Progenitor cell of endocrine pancreas (in vitro differentiated cells): ENCODE results near the gene NEK8. TPM values are rescaled to one million over a fixed set of nuclear protein-coding genes. Genes with fewer than 3 reads are reported as not detected.

Experiments used
- DNase-seq: peaks from one replicate; pipeline ENCODE4 v3.0.0; 2021; ENCODE audit warnings: low spot score; ENCODE audit not compliant: unreplicated experiment
- H3K27ac Mint-ChIP-seq: 2 replicates; pipeline ENCODE4 v1.8.0; 2021; ENCODE audit warnings: mild to moderate bottlenecking, moderate library complexity, mixed read lengths
- H3K27me3 Mint-ChIP-seq: 2 replicates; pipeline ENCODE4 v1.8.0; 2021; ENCODE audit warnings: mixed read lengths
- H3K36me3 Mint-ChIP-seq: 2 replicates; pipeline ENCODE4 v1.8.0; 2022; ENCODE audit warnings: mixed read lengths; ENCODE audit not compliant: insufficient read depth
- H3K4me1 Mint-ChIP-seq: 2 replicates; pipeline ENCODE4 v1.8.0; 2021; ENCODE audit warnings: low read depth, mixed read lengths
- H3K4me3 Mint-ChIP-seq: 2 replicates; pipeline ENCODE4 v1.8.0; 2021; ENCODE audit warnings: low read depth, mild to moderate bottlenecking, moderate library complexity, mixed read lengths
- H3K9me3 Mint-ChIP-seq: 2 replicates; pipeline ENCODE4 v1.8.0; 2021; ENCODE audit warnings: low read depth, mixed read lengths
- CTCF ChIP-seq: fragments of 200-600 bp; sonication (generic); IDR thresholded peaks from one replicate; pipeline ENCODE4 v1.5.0; 2021; ENCODE audit warnings: antibody characterized with exemption, mild to moderate bottlenecking; ENCODE audit not compliant: unreplicated experiment
- total RNA-seq: library from RNA; stranded (reverse); gene quantifications from 2 replicates; pipeline ENCODE4 v1.2.1, GENCODE V29; 2021

Gene NEK8
- total RNA-seq, 1 donor from 2014 or later, result 15.4 TPM

DNA sequence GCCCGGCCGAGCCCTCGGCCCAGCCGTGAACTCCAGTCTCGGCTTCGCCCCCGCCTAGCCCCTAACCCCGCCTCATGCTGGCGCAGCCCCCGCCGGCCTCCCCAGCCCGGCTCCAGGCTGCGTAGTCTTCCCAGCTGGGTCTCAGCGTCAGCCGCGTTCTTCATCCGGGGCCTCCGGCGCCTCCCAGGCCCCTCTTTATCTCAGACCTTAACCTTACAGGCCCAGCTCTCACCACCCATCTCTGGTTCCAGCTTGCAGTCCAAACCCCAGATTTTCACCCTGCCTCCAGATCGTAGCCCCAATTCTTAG lies 16.9 kb upstream of the NEK8 start, which contains the start of gene PROCA1:
Gene PROCA1 (minus strand): TSS at position 166 of the 309 bp plus-strand sequence. CDS start 228 bp downstream, outside the sequence.
- no peak for TF ChIP-seq CTCF
- Mint-ChIP-seq H3K27ac (peak within 1 kb of the TSS; percentile 100), H3K36me3 (peaks cover 20% of the 10 kb centered on the region), H3K27me3 (no peaks in the 10 kb centered on the region), H3K9me3 (no peaks in the 10 kb centered on the region), H3K4me1 (peaks cover 19% of the 10 kb centered on the region), H3K4me3 (peak within 1 kb of the TSS; percentile 95)
- no peak for DNase-seq

- Mint-ChIP-seq H3K4me3 (peak overlapping the region; percentile 95), H3K27me3 (no peaks in the 10 kb centered on the region), H3K4me1 (peaks cover 19% of the 10 kb centered on the region), H3K27ac (peak overlapping the region; percentile 92), H3K9me3 (no peaks in the 10 kb centered on the region), H3K36me3 (peaks cover 19% of the 10 kb centered on the region)
- TF ChIP-seq CTCF, result peak; percentile 15
- DNase-seq, result no peak
Observed at GRCh38 chr17:28712032-28712704, 16.4 kb upstream of the NEK8 start.

DNA sequence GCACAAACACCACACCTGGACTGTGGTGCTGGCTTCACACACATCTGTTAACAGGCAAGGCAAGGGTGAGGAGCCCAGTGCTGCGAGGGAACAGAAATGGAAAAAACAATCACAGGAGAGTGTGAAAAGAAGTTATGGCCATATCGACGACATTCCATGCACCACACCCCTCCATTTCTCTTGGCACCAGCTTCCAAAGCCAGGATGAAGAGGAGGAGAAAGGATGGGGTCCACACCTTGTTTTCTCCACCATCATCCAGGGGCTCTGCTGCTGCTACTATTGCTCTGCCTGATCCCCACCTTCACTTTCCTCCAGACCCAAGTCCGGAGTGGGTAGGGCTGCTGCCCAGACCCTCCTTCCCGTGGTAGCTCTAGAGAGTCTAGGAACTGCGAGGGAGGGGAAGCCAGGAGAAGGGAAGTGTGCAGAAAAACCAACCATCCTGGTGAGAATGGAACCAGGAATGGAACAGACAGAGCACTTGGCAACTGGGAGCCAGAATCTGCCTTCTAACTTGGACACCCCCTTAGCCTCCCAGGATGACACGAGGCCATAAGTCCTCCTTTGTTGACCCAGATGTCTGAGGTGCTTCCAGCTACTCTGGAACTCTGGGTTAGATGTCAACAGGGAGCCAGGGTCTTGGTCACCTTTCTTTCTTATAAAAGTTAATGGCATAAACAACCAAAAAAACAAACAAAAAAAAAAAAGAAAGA lies 15.7 kb upstream of the NEK8 start:
- peak overlapping the region; percentile 95 for H3K4me3 Mint-ChIP-seq
- H3K36me3 Mint-ChIP-seq, result peaks cover 19% of the 10 kb centered on the region
- no peaks in the 10 kb centered on the region for H3K27me3 Mint-ChIP-seq
- no peak for DNase-seq
- TF ChIP-seq CTCF, result no peak
- peaks cover 19% of the 10 kb centered on the region for H3K4me1 Mint-ChIP-seq
- H3K9me3 Mint-ChIP-seq, result no peaks in the 10 kb centered on the region
- peak overlapping the region; percentile 86 for H3K27ac Mint-ChIP-seq

GRCh38 chr17:28714281-28714680 lies 14.3 kb upstream of the NEK8 start:
- TF ChIP-seq CTCF, result no peak
- H3K9me3 Mint-ChIP-seq, result no peaks in the 10 kb centered on the region
- H3K27me3 Mint-ChIP-seq, result no peaks in the 10 kb centered on the region
- H3K4me3 Mint-ChIP-seq, result peak overlapping the region; percentile 45
- no peak overlapping the region for H3K27ac Mint-ChIP-seq
- H3K36me3 Mint-ChIP-seq, result peaks cover 19% of the 10 kb centered on the region
- peaks cover 26% of the 10 kb centered on the region for H3K4me1 Mint-ChIP-seq
- no peak for DNase-seq

GRCh38 chr17:28715217-28715616 lies 13.4 kb upstream of the NEK8 start:
- Mint-ChIP-seq H3K27me3 (no peaks in the 10 kb centered on the region), H3K9me3 (no peaks in the 10 kb centered on the region), H3K4me1 (peaks cover 30% of the 10 kb centered on the region), H3K4me3 (peak overlapping the region; percentile 78), H3K36me3 (peaks cover 22% of the 10 kb centered on the region), H3K27ac (no peak overlapping the region)
- TF ChIP-seq CTCF, result no peak
- DNase-seq, result no peak
